NCI-H2227 treated with DMSO at 0.1 percent for 48 hours (cell line): ENCODE data around the gene TSPAN18.

Source experiments
- DNase-seq: peaks from one replicate; lab custom pipeline; 2025; lab: John Stamatoyannopoulos, UW

The TSPAN18 gene

GRCh38 chr11:44889266-44889665, 162.5 kb downstream of the TSPAN18 start:
- DNase-seq: no peak

DNA sequence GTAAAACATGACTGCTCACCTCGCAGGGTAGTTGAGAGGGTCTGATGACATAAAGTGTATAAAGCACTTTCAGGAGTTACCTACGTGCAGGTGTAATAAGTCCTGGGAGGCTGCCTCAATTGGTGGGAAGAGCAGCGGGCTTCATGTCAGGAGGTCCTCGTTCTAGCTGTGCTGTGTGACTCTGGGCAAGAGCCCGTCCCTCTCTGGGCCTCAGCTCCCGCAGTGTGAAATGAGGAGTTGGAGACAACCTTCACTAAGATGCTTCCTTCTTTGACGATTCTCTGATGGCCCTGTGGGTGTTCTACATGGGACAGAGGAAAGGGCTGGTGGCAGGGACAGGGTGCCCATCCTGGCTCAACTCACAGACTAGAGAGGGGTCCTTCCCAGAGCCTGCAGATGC, 166.1 kb downstream of the TSPAN18 start:
- no peak for DNase-seq

DNA sequence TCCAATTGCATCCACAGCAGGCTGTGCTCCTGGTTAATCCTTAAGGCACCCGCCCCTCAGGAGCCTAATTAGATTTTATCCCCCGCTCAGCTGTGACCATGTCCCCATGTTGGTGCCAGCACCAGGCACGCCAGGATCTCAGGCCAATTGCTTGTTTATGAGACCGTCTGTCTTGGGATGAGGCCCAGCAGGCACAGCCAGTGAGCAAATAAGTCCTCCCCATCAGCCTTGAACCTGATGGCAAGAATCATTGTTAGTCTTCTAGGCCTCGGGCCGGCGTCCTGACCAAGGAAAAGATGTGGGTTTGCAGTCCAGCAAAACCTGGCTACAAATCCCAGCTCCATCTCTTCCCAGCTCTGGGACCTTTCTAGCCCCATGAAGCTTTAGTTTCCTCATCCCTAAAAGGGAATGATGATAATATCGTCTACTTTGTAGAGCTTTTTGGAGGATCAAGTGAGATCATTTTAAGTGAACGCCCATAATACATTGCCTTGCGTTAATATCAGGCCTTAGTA, 166.6 kb downstream of the TSPAN18 start:
- DNase-seq: no peak

- DNase-seq: peak; percentile 72
These were observed 167.3 kb downstream of the TSPAN18 start for GRCh38 chr11:44893846-44894617.

DNA sequence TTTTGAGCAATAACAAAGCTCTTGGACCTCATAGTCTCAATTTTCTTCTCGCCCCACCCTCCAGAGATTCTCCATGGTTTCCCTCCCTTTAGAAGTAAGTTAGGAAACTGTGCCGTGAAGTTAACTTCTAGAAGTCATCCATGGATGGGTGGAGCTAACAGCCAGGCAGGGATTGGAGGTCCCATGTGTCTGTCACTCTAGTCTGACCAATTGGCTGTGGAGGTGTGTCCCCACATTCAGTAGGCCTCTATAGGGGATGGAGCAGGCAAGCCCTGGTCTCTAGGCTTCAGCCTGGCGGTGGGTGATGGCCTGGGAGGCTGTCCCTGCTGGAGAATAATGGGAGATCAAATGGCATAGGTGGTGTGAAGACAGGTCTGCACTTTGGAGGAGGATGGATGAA, 173.2 kb downstream of the TSPAN18 start:
- no peak for DNase-seq

- no peak for DNase-seq
These were observed 174.4 kb downstream of the TSPAN18 start for GRCh38 chr11:44901120-44901633.

DNA sequence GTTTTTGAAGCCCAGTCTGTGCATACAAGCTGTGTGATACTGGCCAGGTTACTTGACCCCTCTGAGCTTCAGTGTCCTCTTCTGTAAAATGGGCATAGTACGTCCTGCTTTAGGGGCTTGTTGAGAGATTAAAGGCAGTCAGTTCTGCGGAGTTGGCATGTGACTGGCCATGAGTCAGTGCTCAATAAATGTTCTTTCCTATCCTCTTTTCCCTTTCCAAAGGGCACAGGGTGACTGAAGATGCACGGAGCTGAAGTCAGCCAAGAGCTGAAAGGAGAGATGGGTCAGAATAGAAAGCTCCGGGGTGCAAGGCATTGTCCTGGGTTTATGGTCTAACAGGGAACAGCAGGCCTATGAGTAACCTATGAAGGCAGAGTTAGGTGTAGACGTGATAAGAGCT, 175.0 kb downstream of the TSPAN18 start:
- no peak for DNase-seq

DNA sequence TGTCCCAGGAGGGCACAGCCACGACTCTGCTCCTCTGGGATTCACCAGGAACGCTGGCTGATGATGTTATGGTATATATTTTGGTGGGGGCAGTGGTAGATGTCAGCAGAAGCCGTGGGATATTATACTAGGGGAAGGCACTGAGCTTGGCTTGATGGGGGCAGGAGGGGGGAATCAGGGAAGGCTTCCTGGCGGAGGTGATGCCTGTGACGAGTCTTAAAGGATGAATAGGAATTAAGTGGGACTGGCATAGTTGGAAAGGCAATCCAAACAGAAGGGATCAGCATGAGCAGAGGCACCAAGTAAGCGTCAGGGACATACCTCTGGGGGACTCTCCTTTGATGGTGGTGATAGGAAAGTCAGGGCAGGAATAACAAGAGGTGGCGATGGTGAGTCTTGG, 176.3 kb downstream of the TSPAN18 start:
- DNase-seq: no peak

DNA sequence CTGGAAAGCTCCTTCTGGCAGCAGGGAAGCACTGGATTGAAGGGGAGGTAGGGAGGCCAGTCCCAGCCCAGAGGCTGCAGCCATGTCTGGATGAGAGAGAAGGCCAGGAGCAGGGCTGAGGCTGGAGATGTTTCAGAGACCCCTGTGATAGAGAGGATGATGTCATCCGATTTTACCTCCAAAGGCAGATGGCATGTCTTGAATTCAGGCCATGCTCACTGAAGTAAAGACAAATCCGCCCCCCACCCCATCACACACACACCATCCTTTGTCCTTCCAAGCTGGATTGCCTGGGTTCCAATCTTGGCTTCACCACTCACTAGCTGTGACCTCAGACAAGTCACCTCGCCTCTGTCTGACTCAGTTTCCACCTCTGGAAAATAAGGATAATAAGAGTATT, 176.8 kb downstream of the TSPAN18 start:
- no peak for DNase-seq

- DNase-seq: no peak
These were observed 177.7 kb downstream of the TSPAN18 start for GRCh38 chr11:44904261-44905020.

- DNase-seq: no peak
These were observed 178.5 kb downstream of the TSPAN18 start for GRCh38 chr11:44905131-44905866.

DNA sequence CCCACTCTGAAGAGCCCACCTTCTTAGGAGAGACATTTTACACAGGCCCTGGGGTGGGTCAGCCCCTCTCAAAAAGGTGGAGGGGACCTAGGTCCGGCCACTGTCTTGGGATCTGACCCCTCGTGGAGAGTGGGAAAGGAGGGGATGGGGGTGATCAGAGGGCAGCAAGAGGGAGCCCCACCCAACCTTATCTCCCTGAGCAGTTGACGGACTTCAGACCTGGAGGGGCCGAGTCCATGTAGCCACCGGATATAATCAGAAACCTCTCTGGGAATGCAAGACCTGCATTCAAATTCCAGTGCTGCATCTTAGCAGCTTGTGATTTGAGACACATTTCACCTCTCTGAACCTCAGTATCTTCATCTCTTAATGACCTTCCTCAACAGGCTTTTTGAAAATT, 179.9 kb downstream of the TSPAN18 start:
- no peak for DNase-seq

- no peak for DNase-seq
These were observed 182.8 kb downstream of the TSPAN18 start for GRCh38 chr11:44909557-44909956.

GRCh38 chr11:44910591-44910990, 183.8 kb downstream of the TSPAN18 start:
- DNase-seq: no peak

DNA sequence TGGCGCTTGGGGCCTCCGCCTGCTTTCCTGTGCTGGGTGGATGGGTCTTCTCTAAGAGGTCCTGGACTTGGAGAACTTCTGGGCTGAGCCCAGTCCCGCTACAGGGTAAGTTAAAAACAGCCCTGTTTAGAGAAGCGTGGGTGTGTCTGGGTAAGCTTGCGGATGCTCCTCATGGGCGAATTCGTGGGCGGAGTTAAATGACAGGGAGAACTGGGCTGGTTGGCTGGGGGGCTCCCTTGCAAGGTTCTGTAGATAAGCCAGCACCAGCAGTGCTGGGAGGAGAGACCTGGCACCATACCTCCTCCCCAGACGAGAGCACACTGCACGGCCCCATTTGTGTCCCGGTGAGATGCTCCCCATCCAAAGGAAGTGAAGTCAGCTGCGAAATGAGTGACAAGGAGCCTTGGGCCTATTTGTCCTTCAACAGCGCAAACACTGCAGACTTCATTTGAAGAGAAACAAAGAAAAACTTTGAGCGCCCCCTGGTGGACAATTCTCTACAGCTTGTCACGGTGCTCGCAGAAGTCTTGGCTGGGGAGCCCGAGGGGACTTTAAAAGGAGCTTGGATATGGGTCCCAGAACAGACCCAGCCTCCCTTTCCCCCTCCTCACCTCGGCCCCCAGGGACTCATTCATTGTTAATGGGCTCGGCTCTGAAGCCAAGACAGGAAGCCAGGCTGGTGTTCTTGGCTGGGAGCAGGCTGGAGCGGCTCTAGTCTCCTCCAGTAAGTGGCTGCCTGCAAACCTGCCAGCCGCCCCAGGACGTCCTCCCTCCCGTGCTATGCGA, 184.5 kb downstream of the TSPAN18 start:
- peak; percentile 84 for DNase-seq

GRCh38 chr11:44912270-44912987, 185.7 kb downstream of the TSPAN18 start:
- DNase-seq: no peak

- no peak for DNase-seq
These were observed 186.7 kb downstream of the TSPAN18 start for GRCh38 chr11:44913502-44913901.

DNA sequence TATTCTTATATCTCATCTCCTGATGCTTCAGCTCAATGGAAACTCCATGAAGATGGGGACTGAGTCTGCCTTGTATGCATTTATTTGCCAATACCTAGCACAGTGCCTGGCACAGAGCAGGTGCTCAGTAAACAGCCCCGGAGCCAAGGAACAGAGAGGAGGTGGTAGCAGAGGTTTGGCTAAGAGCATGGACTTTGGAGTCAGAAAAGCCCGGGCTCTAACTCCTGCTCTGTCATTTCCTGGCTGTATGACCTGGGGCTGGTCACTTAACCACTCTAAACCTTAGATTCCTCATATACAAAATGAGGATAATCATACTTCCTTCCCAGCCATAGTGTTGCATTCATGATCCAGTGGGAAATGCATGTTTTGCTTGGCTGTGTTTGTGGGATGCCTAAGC, 187.3 kb downstream of the TSPAN18 start:
- no peak for DNase-seq

DNA sequence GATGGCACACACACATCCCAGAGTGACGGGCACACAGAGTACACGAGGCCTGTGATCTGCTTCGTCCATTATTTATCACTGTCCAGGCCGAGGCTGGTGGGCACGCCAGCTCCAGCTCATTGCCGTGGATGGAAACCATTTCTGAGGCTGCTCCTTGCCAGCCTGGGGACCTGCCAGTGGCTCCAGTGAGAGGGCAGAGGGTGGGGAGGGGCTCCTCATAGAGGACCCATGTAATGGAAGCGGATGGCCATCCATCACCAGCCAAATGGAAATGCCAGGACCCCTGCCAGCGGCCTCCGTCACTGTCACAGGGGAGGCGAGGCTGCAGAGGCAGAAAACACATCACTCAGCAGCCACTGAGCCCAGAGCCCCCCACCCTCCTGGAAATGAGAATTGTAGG, 188.2 kb downstream of the TSPAN18 start:
- DNase-seq: no peak

DNA sequence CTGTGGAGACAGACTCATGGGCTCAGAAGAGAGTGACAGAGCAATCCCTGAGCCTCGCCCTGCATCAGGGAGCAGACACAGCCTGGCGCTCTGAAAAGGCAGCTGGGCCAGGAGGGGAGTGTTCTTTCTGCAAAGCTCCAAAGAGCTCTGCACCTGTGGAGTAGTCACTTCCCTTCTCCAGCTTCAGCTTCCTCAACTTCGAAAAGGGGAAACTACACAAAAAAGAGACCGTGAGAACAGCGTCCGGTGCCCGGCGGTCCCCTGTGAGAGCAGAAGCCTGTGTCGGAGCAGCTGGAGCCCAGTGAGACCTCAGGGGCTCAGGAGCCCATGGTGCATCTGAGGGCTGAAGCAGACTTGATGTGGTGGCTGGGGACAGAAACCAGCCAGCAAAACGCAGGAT, 188.9 kb downstream of the TSPAN18 start:
- no peak for DNase-seq

DNA sequence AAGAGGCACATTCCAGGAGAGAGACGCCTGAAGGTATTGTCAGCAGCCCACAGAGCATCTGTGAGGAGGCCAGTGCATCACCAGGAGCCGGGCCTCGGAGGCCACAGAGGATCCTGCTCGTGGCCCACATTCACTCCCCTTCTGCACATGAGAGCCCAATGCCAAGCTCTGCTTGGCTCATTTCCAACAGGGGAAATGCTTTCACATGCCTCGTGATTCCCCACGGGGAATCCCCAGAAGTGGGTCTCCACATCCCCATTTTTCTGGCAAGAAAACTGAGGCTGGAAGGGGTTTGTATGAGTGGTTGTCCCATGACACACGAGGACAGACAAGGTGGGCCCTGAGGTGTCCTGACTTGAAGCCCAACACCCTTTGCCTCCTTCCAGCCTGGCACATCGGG, 189.6 kb downstream of the TSPAN18 start:
- DNase-seq: no peak
